Limb (tissue), 2 donors: ENCODE measurements around the gene VAV1.
"Not testable (repeated sequence)": the region's sequence is repeated elsewhere in the genome, so short reads cannot be mapped to it uniquely, and the experiment has no call there.

ENCODE experiments used
- DNase-seq, 2 donors: peaks; one replicate each; pipeline ENCODE4 v3.0.0-alpha.2; 2016; ENCODE audit errors: extremely low spot score in 2 of 2

The VAV1 gene

DNA sequence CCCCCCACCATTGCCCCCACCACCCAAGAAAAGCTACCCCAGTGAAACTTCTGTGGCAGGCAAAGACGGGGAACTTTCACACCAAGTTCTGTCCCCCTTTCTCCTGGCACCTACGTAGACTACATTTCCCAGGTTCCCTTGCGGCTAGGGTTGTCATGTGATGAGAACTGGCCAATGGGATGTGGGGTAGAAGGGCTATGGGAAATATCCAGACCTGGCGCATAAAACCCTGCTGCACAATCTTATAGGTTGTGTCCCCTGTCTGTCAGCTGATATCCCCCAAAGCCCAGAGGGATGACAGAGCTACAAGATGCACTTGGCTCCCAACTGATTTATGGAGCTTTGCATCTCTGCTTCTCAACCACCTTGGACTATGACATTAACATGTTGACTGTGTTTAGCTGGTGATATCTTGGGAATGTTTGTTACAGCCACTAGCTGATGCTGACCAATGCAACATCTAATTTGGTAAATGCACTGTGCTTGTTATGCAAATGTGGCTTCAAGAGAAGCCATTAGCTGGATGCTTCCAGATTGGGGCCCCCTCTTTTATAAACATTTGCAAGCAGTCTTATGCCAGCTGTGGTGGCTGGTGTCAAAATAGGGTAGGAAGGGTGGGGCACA is 11.3 kb upstream of the VAV1 start:
- DNase-seq: no peak

DNA sequence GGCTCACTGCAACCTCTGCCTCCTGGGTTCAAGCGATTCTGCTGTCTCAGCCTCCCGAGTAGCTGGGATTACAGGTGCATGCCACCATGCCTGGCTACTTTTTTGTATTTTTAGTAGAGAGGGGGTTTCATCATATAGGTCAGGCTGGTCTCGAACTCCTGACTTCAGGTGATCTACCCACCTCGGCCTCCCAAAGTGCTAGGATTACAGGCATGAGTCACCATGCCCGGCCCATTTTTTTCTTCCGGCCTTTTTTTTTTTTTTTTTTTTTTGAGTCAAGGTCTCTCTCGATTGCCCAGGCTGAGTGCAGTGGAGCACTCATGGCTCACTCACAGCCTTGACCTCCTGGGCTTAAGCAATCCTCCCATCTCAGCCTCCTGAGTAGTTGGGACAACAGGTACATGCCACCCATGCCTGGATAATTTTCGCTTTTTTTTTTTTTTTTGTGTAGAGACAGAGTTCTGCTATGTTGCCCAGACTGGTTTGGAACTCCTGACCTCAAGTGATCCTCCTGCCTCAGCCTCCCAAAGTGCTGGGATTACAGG is 10.2 kb upstream of the VAV1 start:
- not testable (repeated sequence) for DNase-seq

DNA sequence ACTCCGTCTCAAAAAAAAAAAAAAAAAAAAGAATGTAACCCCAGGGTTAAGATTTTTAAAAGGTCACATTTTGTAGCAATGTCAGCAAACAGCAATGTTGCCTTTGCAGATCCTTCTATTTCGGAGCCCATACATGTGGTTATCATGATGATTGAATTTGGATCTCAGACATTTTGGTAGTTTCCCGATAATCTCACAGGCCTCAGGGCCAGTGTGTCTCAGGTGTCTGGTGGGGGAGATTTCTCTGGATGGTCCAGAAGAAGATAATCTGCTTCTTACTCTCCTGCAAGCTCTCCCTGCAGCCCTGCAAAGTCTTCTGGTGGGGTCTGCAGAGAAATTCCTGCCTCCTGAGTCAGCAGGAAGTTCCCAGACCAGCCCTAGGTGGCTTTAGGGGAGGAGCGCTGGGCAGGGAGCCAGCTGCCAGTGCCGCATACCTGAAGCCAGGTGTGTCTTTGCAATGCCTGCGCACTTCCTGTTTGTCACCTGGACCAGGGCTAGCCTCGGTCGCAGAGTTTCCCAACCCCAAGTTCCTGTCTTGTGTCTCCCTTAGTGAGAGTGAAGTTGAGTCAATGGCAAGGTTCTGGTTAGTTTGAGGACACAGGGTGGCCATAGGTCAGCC is 6.7 kb upstream of the VAV1 start:
- DNase-seq: no peak

DNA sequence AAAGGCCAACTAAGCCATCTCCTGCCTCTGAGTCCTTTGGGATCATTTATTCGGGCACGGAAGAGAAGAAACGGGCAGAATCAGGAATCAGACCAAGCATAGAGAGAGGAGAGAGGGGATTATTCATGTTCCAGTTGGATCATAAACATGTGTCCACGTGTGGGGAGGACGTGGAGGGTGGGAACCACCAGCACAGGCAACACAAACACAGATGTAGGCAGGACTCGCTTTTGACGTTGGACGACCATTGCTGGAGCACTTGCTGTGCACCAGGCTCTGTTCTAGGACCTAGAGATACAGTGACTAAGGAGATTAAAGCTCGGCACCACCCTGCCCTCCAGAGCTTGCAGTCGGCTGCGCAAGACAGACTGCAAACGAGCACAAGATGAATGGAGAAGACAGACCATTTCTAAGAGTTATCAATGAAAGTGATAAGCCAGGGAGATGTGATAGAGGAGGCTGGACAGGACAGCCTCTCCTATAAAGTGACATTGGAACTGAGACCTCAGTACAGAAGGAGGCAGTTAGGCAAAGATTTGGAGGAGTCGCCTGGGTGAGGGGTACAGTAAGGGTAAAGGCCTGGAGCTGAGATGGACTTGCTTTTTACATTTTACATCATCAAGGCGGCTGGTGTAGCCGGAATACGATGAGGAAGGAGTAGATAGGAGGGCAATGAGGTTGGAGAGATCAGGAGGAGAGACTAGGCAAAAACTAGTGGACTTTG is 6.0 kb upstream of the VAV1 start:
- no peak for DNase-seq

DNA sequence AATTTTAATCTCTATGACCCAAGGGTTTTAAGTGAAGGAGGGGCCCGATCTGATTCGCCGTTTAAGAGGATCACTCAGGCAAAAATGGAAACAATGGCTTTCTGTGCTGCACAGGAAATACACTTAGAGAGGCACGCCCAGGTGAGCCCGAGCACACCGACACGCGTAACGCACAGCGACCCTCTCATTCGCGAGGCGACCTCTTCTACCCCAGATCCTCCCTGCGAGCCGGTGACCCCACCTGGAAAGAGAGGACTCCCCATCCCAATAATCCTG is 5.5 kb upstream of the VAV1 start:
- no peak for DNase-seq

DNA sequence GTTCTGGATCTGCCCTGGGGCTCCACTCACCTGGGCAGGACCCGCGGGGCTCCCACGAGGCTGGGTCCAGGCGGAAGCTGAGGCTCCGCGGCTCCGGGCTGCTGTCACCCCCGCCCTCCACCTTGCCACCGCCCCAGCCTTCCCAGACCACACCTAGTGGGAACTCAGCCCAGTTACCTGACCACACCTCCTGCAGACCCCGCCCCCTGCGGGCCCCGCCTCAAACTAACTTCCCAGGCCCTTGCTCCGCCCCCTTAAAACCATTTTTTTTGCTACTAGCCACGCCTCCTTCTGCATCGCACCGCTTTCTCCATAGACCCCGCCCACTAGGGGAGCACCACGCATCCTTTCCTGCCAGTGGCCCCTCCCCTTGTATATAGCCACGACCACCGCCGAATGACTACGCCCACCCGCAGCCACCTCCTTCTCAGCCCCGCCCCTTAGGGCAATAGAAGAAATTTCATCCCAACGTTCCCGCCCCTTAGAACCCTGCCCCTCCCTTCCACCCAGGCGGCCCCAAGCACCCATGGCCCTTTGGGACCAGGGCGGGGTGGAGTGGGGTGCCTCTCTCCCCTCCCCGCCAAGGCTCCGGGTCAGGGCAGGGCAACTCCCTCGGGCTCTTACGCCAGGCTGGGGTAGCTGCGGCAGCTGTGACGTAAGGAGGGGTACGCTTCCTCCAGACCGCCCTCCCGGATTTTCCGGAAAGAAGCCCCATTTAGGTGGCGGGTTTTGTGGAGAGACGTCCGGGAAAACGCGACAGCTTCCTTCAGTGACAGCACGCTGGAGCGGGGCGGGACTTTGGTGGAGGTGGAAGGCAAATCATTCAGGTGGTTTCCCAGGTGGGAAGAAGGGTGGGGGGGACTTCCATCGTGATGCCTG is 4.9 kb upstream of the VAV1 start, which contains the start of gene SH2D3A:
TSS of gene SH2D3A (minus strand) at position 79 of the 879 bp plus-strand sequence. CDS start 3,687 bp downstream, outside the sequence.
- peak in 1 of 2 donors; percentile 72 for DNase-seq

DNA sequence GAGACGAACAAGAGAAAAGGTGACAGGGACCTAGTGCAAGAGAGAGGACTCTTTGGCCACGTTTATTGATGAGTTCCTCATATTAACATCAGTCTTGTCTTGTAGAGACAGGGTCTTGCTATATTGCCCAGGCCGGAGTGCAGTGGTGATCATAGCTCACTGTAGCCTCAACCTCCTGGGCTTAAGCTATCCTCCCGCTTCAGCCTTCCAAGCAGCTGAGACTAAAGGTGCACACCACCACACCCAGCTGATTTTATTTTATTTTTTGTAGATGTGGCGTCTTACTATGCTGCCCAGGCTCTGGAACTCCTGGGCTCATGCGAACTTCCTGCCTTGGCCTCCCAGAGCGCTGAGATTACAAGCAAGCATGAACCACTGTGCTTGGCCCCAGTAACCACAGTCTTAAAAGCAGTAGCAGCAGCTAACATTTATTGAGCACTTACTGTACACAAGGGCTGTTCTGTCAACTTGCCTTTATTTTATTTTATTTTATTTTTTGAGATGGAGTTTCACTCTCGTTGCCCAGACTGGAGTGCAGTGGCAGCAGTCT is 4.2 kb upstream of the VAV1 start:
- no peak for DNase-seq

DNA sequence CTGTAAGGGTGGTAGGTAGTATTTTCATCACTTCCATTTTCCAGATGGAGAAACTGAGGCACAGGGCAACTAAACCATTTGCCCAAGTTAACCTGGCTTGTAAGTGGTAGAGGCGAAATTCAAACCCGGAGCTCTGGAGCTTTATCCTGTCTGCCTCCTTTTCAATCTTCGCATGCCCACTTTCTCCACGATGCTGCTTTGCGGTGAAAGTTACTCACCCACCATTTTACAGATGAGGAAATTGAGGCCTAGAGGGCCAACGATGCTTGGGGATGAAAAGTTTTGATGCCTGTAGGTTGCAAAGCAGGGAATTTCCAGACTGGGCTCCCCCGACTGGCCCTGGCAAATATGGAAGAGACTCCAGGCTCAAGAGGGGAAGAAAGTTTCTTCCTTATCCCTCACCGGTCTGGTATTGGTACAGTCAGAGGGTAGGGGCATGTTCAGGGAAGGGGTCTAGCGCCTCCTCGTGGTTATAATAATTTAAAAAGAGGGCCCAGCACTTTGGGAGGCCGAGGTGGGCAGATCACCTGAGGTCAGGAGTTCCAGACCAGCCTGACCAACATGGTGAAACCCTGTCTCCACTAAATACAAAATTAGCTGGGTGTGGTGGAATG is 3.4 kb upstream of the VAV1 start:
- DNase-seq: no peak

DNA sequence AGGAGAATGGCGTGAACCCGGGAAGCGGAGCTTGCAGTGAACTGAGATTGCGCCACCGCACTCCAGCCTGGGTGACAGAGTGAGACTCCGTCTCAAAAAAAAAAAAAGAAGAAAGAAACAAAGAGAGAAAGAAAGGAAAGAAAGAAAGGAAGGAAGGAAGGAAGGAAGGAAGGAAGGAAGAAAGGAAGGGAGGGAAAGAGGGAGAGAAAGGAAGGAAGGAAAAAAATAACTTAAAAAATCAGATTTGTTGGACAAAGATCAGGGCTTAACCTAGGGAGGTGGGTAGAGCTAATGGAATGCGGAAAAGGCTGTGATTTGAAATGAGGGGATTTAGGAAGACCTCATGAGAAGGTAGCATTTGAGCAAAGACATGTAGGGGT is 870 bp upstream of the VAV1 start:
- DNase-seq: not testable (repeated sequence)

DNA sequence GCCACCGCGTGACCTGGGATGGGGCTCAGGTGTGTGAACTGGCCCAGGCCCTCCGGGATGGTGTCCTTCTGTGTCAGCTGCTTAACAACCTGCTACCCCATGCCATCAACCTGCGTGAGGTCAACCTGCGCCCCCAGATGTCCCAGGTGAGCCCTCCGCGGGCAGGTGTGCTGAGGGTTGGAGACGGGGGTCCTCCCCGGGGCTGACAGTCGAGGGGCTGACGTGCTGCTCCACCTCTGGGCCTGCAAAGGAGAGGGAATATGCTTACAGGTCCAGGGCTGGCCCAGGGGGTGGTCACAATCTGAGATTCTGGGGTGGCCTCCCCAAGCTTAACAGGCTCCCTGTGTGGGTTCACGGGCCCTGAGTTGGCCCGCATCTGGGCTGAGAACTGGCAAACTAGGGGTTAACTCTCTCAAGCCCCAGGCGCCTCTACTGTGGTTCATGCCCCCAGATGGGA is 386 bp downstream of the VAV1 start:
- DNase-seq: no peak

DNA sequence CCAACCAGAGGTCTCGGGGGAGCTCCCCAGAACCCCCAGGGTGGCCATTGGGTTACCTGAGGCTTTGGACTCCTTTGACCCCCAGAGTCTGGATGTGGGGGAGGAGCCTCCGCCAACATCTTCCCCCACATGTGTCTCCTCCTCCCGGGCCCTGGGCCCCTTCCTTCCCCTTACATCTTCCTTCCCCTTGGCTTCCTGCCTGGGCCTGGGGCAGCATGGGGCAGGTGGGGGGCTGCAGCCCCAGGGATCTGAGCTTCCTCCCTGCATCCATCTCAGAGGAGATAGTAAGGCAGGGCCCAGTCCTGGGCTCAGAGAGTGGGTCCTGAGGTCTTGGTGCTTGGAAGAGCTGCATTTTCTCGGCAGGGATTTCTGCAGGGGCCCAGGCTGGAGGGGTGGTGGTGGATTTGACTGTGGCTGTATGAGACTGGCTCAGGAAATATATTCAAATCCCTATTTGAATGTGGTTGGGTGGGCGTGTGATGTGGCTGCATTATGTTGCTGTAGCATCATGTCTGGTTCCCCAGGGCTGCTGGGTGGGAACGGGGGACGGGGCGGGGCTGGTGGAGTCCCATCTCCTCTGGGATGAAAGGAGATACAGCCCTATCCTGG is 919 bp downstream of the VAV1 start:
- DNase-seq: no peak

DNA sequence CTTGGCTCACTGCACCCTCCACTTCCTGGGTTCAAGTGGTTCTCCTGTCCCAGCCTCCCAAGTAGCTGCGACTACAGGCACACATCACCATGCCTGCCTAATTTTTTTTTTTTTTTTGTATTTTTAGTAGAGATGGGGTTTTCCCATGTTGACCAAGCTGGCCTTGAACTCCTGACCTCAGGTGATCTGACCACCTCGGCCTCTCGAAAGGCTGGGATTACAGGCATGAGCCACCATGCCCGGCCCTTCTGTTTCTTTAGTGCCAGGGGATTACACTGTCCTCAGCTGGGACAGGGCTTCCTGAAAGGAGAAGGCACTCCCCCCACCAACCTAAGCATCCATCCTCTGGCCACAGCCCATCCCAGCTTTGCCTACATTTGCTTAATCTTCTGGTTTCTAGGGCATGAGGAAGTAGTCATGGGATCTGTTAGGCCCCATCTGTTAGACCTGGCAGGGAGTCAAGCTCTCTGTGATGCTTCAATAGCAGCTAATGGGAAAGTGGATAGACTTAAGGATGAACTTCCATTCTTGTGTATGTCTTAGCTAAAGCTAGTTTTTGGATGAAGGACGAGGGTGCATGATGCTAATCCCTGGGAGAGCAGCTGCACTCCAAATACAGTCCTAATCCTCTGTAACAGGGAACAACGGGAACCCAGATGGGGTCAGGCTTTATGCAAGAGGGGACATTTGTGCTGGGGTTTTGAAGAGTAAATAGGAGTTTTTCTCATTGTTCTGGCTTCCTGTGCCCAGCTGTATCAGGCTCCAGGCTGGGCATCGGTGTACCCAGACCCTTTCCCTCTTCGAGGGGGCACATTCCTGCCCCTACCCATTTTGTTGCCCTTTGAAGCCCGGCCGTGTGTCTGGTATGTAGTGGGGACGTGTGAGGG is 2.6 kb downstream of the VAV1 start:
- no peak for DNase-seq

DNA sequence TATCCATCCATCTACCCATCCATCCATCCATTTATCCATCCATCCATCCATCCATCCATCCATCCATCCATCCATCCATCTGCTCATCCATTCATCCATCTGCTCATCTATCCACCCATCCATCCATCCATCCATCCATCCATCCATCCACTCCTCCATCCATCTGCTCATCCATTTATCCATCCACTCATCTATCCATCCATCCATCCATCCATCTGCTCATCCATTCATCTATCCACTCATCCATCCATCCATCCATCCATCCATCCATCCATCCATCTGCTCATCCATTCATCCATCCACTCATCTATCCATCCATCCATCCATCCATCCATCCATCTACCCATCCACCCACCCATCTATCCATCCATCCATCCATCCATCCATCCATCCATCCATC is 3.5 kb downstream of the VAV1 start:
- DNase-seq: not testable (repeated sequence)

DNA sequence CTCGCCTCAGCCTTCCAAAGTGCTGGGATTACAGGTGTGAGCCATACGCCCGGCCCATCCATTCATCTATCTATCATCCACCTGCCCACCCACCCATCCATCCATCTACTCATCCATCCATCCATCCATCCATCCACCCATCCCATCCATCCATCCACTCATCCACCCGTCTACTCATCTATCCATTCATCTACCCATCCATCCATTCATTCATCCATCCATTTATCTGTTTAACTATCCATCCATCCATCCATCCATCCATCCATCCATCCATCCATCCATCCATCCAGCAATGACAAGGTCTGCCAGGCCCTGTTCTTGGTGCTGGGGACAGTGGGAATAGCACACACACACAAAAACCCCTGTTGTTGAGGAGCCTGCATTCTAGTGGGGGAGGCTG is 4.5 kb downstream of the VAV1 start:
- no peak for DNase-seq

DNA sequence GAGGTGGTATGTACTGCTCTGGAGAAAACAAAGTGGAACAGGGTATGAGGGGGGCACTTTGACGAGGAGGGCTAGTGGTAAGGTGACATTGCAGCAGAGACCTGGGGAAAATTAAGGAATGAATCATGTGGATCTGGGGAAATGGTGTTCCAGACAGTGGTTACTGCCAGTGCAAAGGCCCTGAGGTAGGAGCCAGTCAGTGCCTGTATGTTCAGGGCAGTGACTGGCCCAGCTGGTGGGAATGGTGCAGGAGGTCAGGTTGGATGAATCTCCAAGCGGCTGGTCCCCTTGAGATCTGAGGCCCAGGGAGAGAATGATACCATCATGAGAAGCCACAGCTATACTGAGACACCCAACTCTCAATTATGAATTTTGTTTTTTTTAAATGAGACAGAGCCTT is 4.9 kb downstream of the VAV1 start:
- no peak for DNase-seq

DNA sequence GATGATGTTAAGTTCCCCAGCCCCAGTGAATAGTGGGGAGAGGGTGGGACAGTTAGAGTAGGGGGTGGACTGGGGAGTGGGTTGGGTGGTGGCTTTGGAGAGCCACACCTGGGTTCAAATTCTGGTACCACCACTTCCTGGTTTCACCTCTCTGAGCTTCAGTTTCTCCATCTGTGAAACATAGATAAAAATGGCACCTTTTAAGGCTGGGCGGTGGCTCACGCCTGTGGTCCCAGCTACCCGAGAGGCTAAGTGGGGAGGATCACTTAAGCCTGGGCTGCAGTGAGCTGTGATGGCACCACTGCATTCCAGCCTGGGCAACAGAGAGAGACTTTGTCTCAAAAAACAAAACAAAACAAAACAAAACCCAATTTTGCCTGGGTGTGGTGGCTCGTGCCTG is 5.9 kb downstream of the VAV1 start:
- DNase-seq: no peak

DNA sequence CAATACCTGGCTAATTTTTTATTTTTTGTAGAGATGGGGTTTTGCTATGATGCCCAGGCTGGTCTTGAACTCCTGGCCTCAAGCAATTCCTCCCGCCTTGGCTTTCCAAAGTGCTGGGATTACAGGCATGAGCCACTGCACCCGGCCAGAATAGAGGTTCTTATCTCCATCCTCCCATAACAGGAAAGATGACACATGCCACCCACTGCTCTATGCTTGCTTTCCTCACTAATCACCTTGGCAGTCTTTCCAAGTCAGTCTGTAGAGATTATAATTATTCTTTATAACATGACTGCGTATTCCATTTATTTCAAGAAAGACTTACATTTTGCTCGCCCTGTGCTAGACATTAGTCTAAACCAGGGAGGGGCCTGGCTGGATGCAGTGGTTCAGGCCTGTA is 6.7 kb downstream of the VAV1 start:
- no peak for DNase-seq

DNA sequence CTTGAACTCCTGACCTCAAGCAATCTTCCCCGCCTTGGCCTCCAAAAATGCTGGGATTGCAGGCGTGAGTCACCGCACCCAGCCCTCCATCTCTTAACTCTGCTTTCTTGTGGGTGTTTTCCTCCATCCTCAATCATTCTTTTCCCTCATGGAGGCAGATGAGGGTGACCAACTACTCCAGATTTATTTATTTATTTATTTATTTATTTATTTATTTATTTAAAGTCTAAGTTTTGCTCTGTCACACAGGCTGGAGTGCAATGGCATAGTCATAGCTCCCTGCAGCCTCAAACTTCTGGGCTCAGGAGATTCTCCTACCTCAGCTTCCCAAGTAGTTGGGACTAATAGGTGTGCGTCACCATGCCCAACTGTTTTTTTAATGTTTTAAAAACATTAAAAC is 14.9 kb downstream of the VAV1 start:
- DNase-seq: no peak

DNA sequence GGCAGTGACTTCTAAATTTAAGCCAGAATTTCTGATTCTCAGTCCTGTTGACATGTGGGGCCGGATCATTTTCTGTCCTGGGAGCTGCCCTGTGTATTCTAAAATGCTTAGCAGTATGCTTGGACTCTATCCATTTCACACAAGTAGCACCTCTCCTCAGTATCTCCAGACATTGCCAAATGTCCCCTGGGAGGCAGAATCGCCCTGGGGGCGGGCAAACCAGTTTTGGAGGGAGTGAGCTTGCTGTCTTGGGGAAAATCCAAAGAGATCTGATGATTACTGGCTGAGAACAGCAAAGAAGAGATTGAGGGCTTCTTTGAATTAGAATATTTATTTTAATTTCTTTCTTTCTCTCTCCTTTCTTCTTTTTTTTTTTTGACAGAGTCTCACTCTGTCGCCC is 16.4 kb downstream of the VAV1 start:
- DNase-seq: no peak
